Smooth muscle cell (in vitro differentiated cells): Measurements from ENCODE around the gene GSE1. TPM values are rescaled to one million over a fixed set of nuclear protein-coding genes. Genes with fewer than 3 reads are reported as not detected.

ENCODE experiments used
- DNase-seq: peaks from one replicate; lab custom pipeline; 2025; ENCODE audit not compliant: unreplicated experiment; lab: John Stamatoyannopoulos, UW
- H2AFZ ChIP-seq: fragments of 200-600 bp; sonication (generic); 2 replicates; pipeline ENCODE4 v1.6.0; 2016; ENCODE audit warnings: antibody characterized with exemption, low read depth, mild to moderate bottlenecking
- H3F3A ChIP-seq: fragments of 200-600 bp; sonication (generic); 2 replicates; pipeline ENCODE4 v1.6.0; 2017; ENCODE audit warnings: antibody characterized with exemption, low read depth
- H3K27ac ChIP-seq: fragments of 200-600 bp; sonication (generic); 2 replicates; pipeline ENCODE4 v1.5.1; 2016; ENCODE audit warnings: low read depth, mild to moderate bottlenecking
- H3K27me3 ChIP-seq: fragments of 200-600 bp; sonication (generic); 2 replicates; pipeline ENCODE4 v1.6.1; 2016; ENCODE audit warnings: low read depth, mild to moderate bottlenecking
- H3K36me3 ChIP-seq: fragments of 200-600 bp; sonication (generic); 2 replicates; pipeline ENCODE4 v1.5.1; 2016; ENCODE audit warnings: low read depth
- H3K4me1 ChIP-seq: fragments of 200-600 bp; sonication (generic); 2 replicates; pipeline ENCODE4 v1.5.1; 2016; ENCODE audit warnings: low read depth
- H3K4me2 ChIP-seq: fragments of 200-600 bp; sonication (generic); 2 replicates; pipeline ENCODE4 v1.6.0; 2016; ENCODE audit warnings: mild to moderate bottlenecking
- H3K4me3 ChIP-seq: fragments of 200-600 bp; sonication (generic); 2 replicates; pipeline ENCODE4 v1.5.1; 2016; ENCODE audit warnings: mild to moderate bottlenecking
- H3K79me2 ChIP-seq: fragments of 200-600 bp; sonication (generic); 2 replicates; pipeline ENCODE4 v1.6.0; 2016; ENCODE audit warnings: low read depth, mild to moderate bottlenecking
- H3K9ac ChIP-seq: fragments of 200-600 bp; sonication (generic); 2 replicates; pipeline ENCODE4 v1.6.0; 2016; ENCODE audit warnings: low read depth
- H3K9me3 ChIP-seq: fragments of 200-600 bp; sonication (generic); replicated peaks from 2 replicates; pipeline ENCODE4 v1.5.1; 2016; ENCODE audit warnings: low read depth
- H4K20me1 ChIP-seq: fragments of 200-600 bp; sonication (generic); 2 replicates; pipeline ENCODE4 v1.6.0; 2016; ENCODE audit warnings: low read depth
- WGBS: methylation state at CpG from one replicate; pipeline ENCODE4 v1.1.7; 2016; ENCODE audit warnings: low lambda C conversion rate; 5-methylcytosine and 5-hydroxymethylcytosine counted together
- polyA plus RNA-seq: library from polyadenylated mRNA; unstranded; fragments of >200 nt; fragmentation: Nextera tagmentation; extraction: Ambion mirVana; gene quantifications from 2 replicates; pipeline ENCODE4 v1.2.1, GENCODE V29; 2016
- total RNA-seq: library from RNA; depleted of rRNA; stranded (reverse); fragments of >200 nt; gene quantifications from 2 replicates; pipeline ENCODE4 v1.2.3, GENCODE V29; 2014
- TF ChIP-seq, protein P1 (sequence below): fragments of 200-600 bp; sonication (generic); IDR thresholded peaks from 2 replicates; pipeline ENCODE4 v1.5.1; 2017; ENCODE audit warnings: borderline replicate concordance, mild to moderate bottlenecking, antibody characterized with exemption; ENCODE audit not compliant: insufficient read depth, poor library complexity, severe bottlenecking

The GSE1 gene
- total and polyA plus RNA-seq, 2 experiments from 2014 or later, result 13.6 to 27.7 TPM

DNA sequence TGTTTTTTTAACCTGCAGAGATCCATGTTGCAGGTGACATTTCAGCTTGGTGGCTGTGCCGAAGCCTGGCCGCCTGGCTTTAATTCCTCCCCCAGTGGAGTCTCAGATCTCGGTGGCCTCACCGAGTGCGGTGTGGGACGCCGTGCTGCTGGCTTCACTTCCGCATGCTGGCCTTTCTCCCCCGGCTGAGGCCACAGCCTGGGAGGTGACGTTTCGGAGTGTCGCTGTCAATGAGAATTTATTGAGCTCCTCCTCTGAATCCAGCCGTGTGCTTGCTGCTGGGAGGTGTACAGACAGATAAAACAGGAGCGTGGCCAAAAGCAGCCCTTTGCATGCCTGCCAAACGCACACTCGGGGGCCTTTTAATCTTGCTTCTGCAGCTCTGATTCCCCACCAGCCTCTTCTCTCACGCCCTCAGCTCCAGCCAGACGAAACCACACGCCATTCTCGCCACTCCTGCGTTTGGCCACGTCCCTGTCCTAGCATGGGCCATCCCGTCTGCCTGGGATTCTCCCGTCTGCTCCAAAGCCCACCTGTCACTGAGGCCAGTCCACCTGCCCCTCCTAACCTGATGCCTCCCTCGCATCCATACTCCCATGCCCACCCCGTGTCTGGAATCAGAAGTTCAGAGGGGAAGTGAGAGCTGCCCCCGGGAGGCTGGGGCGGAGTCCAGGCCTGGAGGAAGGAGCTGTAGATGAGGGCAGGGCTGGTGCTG lies 3.6 kb downstream of the GSE1 start:
- DNase-seq, result no peak
- Histone ChIP-seq H3K4me2 (peak overlapping the region; percentile 25), H3K79me2 (peaks cover 38% of the 10 kb centered on the region), H3K27me3 (no peaks in the 10 kb centered on the region), H3K4me1 (peaks cover 41% of the 10 kb centered on the region), H2AFZ (no peak overlapping the region), H3K36me3 (no peaks in the 10 kb centered on the region), H3K9me3 (no peaks in the 10 kb centered on the region), H4K20me1 (peaks cover 98% of the 10 kb centered on the region), H3F3A (peaks cover 8% of the 10 kb centered on the region), H3K4me3 (no peak overlapping the region), H3K9ac (no peak overlapping the region), H3K27ac (peak overlapping the region; percentile 9)
- TF ChIP-seq, protein P1, sequence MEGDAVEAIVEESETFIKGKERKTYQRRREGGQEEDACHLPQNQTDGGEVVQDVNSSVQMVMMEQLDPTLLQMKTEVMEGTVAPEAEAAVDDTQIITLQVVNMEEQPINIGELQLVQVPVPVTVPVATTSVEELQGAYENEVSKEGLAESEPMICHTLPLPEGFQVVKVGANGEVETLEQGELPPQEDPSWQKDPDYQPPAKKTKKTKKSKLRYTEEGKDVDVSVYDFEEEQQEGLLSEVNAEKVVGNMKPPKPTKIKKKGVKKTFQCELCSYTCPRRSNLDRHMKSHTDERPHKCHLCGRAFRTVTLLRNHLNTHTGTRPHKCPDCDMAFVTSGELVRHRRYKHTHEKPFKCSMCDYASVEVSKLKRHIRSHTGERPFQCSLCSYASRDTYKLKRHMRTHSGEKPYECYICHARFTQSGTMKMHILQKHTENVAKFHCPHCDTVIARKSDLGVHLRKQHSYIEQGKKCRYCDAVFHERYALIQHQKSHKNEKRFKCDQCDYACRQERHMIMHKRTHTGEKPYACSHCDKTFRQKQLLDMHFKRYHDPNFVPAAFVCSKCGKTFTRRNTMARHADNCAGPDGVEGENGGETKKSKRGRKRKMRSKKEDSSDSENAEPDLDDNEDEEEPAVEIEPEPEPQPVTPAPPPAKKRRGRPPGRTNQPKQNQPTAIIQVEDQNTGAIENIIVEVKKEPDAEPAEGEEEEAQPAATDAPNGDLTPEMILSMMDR, result no peak
- 67% methylated on average over 28 of the region's 28 CpGs for WGBS

GRCh38 chr16:85617948-85618347 lies 4.8 kb downstream of the GSE1 start:
- no peak for DNase-seq
- Histone ChIP-seq H3K4me1 (peaks cover 38% of the 10 kb centered on the region), H2AFZ (no peak overlapping the region), H3K27me3 (no peaks in the 10 kb centered on the region), H3K4me2 (no peak overlapping the region), H3K9ac (no peak overlapping the region), H4K20me1 (peaks cover 100% of the 10 kb centered on the region), H3K4me3 (no peak overlapping the region), H3K9me3 (no peaks in the 10 kb centered on the region), H3K36me3 (no peaks in the 10 kb centered on the region), H3K79me2 (peaks cover 49% of the 10 kb centered on the region), H3F3A (peaks cover 8% of the 10 kb centered on the region), H3K27ac (no peak overlapping the region)
- TF ChIP-seq, protein P1, result no peak
- 77% methylated on average over 7 of the region's 7 CpGs for WGBS

- peaks cover 8% of the 10 kb centered on the region for H3F3A ChIP-seq
- H3K9me3 ChIP-seq, result no peaks in the 10 kb centered on the region
- H3K27ac ChIP-seq, result no peak overlapping the region
- no peaks in the 10 kb centered on the region for H3K36me3 ChIP-seq
- no peak overlapping the region for H3K9ac ChIP-seq
- WGBS, result 98% methylated on average over 9 of the region's 9 CpGs
- H3K4me1 ChIP-seq, result peaks cover 38% of the 10 kb centered on the region
- no peak overlapping the region for H3K4me2 ChIP-seq
- H3K4me3 ChIP-seq, result no peak overlapping the region
- H3K27me3 ChIP-seq, result no peaks in the 10 kb centered on the region
- TF ChIP-seq, protein P1, result no peak
- peaks cover 100% of the 10 kb centered on the region for H4K20me1 ChIP-seq
- DNase-seq, result no peak
- peaks cover 49% of the 10 kb centered on the region for H3K79me2 ChIP-seq
- no peak overlapping the region for H2AFZ ChIP-seq
Observed at GRCh38 chr16:85618521-85618920, 5.4 kb downstream of the GSE1 start.
